Fibroblast of peridontal ligament (primary cell): ENCODE data around the gene IQCM.
"Not testable (repeated sequence)": the region's sequence is repeated elsewhere in the genome, so short reads cannot be mapped to it uniquely, and the experiment has no call there.

Experiments
- DNase-seq: peaks from one replicate; pipeline ENCODE4 v3.0.0-alpha.2; 2010; ENCODE audit errors: extremely low read depth

The IQCM gene

DNA sequence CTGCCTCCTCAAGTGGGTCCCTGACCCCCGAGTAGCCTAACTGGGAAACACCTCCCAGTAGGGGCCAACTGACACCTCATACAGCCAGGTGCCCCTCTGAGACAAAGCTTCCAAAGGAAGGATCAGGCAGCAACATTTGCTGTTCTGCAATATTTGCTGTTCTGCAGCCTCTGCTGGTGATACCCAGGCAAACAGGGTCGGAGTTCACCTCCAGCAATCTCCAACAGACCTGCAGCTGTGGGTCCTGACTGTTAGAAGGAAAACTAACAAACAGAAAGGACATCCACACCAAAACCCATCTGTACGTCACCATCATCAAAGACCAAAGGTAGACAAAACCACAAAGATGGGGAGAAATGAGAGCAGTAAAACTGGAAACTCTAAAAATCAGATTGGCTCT is 347.0 kb downstream of the IQCM start:
- DNase-seq, result not testable (repeated sequence)

GRCh38 chr4:149466446-149466845 is 349.2 kb downstream of the IQCM start:
- DNase-seq, result no peak

DNA sequence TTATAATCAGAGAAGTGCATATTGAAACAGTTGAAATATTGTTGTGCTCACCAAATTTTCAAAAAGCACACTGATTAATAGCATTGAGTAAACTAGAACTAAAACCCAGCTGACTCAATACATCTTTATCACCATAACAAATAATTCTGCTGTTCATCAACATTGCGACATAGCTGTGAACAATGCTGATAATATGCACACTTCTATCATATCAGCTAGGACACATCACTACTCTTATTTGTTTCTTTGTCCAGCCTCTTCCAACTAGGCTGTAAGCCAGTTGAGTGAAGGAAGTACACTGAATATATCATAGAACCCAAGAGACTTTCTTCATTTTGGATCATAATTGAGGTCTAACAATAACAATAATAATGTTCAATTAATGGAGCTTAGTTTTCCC is 349.7 kb downstream of the IQCM start:
- no peak for DNase-seq

DNA sequence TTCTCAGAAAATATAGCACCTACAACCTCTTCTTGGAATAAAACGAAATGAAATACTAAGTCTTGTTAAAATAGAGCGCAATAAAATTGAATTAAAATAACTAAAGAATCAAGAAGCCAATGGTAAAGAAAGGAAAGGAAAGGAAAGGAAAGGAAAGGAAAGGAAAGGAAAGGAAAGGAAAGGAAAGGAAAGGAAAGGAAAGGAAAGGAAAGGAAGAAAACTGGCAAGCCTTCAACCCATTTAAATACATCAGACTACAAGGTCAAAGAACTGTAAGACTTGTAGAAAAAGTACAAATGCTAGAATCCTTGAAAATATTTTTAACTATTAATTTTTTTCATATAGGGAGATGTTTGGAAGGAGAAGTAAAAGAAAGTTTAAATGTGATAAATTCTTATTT is 372.1 kb downstream of the IQCM start:
- DNase-seq, result no peak

DNA sequence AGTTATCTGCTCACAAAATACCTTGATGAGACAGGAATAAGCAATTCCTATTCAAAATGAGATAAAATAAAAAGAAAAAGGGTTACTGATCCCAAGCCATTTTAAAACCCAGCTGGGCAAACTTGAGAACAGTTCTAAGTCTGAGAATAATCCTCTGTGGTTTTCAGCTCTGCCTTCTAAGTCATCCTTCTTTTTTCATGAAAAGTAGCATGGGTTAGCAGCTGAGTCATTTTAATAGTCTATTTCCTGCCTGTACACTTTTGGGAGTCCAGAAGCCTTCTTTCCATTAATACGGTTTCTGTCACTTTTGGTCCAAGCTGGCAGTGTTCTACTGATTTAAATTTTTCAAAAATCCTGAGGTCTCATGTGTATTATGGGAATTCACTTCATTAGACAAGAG is 374.3 kb downstream of the IQCM start:
- peak; percentile 55 for DNase-seq

DNA sequence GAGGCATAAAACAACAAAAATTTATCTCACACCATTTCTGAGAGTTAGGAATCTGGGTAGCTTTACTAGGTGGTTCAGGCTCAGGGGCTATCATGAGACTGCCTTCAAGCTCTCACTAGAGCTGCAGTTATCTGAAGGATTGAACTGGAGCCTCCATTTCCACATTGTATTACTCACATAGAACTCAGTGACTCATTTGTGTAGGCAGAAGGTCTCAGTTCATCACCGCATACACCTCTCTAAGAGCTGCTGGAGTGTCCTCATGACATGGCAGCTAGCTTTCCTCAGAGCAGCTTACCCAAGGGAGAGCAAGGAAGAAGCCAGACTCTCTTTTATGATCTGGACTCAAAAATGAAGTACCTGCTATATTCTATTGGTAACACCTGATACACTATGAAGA is 389.2 kb downstream of the IQCM start:
- DNase-seq, result no peak

DNA sequence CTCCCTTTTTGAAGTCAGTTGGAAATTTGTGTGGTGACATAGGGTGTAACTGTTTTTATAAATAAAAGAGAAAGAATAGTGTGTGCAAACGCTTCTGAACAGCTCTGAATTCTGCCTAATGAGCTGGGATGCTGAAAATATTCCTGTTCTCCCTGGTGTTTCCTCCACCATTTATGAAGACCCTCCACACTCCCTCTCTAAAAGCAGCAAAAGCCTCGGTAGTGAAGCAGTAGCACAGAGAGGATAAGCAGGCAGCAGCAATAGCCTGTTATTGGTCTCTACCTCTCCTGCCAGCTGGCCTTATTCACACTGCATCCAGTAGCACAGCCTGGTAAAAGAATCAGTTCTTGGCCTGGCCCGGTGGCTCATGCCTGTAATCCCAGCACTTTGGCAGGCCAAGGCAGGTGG is 406.1 kb downstream of the IQCM start:
- DNase-seq, result peak; percentile 15

- DNase-seq, result peak; percentile 80
Observed at GRCh38 chr4:149409146-149409545, 406.5 kb downstream of the IQCM start.

- DNase-seq, result no peak
Observed at GRCh38 chr4:149404143-149404542, 411.5 kb downstream of the IQCM start.

DNA sequence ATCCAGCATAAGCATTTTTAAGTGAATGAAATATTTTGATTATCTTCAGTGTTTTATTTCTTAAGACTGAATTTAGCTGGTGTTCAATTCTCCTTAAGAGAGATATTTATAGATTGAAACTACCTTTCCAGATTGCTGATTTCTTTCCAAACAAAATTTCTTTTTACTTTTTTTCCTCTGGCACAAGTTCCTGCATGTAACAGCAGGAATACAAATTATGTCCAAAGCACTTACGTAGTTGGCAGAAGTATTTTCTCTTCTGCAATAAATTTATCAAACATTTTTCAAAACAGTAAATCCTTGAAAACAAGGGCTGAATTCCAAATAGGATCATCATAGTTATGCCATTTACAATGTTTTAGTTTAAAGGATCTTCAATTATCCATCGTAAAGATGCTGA is 412.6 kb downstream of the IQCM start:
- no peak for DNase-seq

- no peak for DNase-seq
Observed at GRCh38 chr4:149398993-149399392, 416.6 kb downstream of the IQCM start.

DNA sequence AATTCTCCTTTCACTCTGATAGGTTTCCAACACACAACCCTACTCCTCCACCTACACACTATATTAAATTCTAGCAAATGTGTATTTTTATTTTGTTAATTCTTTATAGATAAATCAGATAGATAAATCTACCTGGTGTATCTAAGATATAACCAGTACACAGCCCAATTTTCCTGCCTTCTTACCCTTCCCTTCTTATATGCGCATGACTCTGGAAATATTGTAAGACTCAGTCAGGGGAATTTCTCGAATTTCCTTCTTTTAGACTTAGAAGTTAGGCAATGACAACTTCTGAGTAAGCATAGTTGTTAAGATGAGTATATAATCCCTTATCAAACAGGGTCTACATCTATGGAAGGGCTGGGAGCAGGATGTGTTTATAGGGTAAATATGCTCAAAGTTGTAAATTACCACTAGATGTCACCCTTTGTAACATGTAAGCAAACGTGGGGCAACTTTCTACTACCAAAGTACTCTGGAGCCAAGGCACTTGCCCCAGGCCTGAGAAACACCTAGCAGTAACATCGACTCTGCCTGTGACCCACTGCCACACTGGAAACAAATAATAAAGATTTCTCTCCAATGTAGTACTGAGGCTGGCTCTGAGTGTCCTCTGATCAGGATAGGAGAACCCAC is 444.7 kb downstream of the IQCM start:
- DNase-seq, result peak; percentile 78

DNA sequence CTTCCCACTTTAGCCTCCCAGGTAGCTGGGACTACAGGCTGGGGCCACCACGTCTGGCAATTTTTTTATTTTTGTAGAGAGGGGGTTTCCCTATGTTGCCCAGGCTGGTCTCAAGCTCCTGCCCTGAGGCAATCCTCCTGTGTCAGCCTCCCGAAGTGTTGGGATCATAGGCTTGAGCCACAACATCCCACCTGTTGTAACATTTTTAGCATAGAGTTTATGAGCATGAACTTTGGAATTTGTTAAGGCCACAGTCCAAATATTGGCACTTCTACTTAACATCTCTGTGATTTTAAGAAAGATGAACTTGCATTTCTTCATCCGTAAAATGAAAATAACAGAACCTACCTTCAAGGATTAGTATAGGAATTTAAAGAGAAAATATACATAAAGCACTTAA is 445.6 kb downstream of the IQCM start:
- DNase-seq, result no peak

DNA sequence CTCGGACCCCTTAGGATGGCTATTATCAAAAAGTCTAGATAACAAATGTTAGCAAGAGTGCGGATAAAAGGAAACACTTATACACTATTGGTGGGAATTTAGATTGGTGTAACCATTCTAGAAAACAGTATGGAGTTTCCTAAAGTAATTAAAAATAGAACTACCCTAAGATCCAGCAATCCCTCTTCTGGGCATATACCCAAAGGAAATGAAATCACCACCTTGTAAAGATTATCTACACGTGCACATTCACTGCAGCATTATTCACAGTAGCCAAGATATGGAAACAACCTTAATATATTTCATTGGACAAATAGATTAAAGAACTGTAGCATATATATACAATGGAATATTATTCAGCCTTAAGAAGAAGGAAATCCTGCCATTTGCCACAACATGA is 462.4 kb downstream of the IQCM start:
- DNase-seq, result no peak

DNA sequence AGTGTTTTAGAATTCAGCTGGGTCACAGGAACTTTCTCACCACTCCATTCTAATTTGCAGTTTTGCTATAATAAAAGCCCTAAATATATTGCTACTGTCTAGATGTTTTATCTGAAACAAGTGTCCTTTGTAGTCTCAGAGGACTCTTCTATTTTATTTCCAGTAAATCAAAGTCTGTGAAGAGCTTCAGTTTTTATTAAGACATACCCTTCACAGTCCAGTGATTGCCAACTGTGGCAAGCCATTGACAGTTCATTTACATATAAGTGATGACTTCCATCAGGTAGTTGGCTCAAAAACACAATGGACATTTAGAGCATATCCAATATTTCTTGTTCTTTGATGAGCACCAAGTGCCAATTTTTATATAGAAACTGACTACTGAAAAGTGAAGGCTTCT is 466.1 kb downstream of the IQCM start:
- DNase-seq, result no peak

- DNase-seq, result no peak
Observed at GRCh38 chr4:149347139-149347538, 468.5 kb downstream of the IQCM start.

- no peak for DNase-seq
Observed at GRCh38 chr4:149345424-149345823, 470.2 kb downstream of the IQCM start.

DNA sequence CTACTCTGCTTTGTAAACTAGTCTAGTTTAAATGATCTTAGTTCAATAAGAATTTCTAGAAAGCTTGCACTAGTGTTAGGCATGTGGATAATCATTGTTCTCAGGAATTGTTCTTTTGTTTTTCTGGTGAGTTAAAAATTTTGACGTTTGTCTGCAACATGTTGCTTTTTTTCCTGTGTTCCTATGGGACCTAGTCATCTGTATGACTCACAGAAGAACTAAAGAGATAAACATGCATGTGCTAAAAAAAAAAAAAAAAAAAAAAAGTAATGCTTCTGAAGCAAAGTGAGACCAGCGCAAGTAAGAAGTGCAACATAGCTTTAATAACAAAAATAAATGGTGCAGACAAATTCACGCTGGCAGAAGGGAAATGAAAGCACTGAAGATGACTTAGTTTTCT is 471.2 kb downstream of the IQCM start:
- DNase-seq, result peak; percentile 18

DNA sequence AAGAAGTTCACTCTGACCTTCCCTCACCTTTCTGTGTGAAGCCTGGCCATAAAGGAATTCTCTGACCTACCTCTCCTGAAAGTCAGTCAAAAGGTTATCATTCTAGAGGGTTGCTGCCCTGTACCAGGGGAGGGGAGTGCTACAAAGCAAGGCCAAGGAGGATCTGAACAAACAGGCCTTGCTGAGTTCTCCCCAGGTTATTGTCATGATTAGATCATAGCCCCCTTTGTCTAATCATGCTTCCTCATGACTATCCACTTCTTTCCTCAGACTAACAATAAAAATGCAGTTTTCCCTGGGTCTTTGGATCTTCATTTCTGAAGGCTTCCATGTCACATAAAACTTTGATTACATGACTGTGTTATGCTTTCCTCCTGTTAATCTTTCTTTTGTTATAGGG is 472.0 kb downstream of the IQCM start:
- DNase-seq, result no peak

DNA sequence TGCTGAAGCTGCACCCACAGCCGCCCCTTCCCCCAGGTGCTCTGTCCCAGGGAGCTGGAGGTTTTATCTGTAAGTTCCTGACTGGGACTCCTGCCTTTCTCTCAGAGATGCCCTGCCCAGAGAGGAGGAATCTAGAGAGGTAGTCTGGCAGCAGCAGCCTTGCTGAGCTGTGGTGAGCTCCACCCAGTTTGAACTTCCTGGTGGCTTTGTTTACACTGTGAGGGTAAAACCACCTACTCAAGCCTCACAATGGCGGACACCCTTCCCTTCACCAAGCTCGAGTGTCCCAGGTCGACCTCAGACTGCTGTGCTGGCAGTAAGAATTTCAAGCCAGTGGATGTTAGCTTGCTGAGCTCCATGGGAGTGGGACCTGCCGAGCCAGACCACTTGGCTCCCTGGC is 474.5 kb downstream of the IQCM start:
- not testable (repeated sequence) for DNase-seq

DNA sequence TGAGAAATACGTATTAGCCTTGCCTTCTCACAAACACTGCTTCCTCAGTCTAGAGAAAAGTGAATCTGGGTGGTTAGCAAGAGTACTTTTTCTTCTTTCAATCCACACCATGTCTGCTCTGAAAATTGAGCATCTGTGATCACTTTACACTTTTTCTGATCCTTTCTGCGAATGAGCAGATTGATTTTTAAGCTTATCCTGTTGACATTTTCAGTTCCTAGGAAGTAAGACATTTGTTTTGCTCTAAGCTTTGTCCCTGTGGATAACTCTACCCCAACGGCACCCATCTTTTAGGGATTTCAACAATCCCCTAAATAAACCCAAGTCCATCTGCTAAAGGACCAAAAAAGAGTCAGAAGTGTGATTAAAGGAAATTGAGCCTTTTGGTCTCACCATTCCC is 487.5 kb downstream of the IQCM start:
- DNase-seq, result no peak

- no peak for DNase-seq
Observed at GRCh38 chr4:149322203-149322602, 493.4 kb downstream of the IQCM start.

GRCh38 chr4:149321438-149321837 is 494.2 kb downstream of the IQCM start:
- no peak for DNase-seq

GRCh38 chr4:149311076-149311475 is 504.6 kb downstream of the IQCM start:
- DNase-seq, result no peak
